CD14-positive monocyte (primary cell): ENCODE measurements around the gene ORC1. TPM values are rescaled to one million over a fixed set of nuclear protein-coding genes. Genes with fewer than 3 reads are reported as not detected.

ENCODE experiments used
- DNase-seq, 3 donors: peaks; one replicate each; pipeline ENCODE4 v3.0.0-alpha.2; 2011 to 2022
- H2AFZ ChIP-seq: 2 replicates; pipeline ENCODE4 v1.6.0; 2012; ENCODE audit warnings: mild to moderate bottlenecking, low read depth, low read length, inconsistent platforms; ENCODE audit not compliant: insufficient read depth, poor library complexity, severe bottlenecking
- H3K27ac ChIP-seq, 2 donors: 1 replicate in 1 of 2; 2 replicates in 1 of 2; pipeline ENCODE4 v1.5.1; 2012 to 2013; ENCODE audit warnings: low read length in 2 of 2, control low read depth in 1 of 2, inconsistent platforms in 1 of 2, low read depth in 1 of 2, mild to moderate bottlenecking in 1 of 2
- H3K27me3 ChIP-seq, 2 donors: one replicate each; pipeline versions ENCODE4 v1.6.0 to v1.6.1; 2011 to 2013; ENCODE audit warnings: low read length in 2 of 2; ENCODE audit not compliant: control insufficient read depth in 2 of 2, insufficient read depth in 2 of 2
- H3K36me3 ChIP-seq, 2 donors: replicated peaks in 1 of 2; 1 replicate in 1 of 2; 2 replicates in 1 of 2; pipeline versions ENCODE4 v1.5.1 to v1.6.1; 2012 to 2013; ENCODE audit warnings: low read length in 2 of 2, control low read depth in 1 of 2, inconsistent platforms in 1 of 2, mild to moderate bottlenecking in 1 of 2; ENCODE audit not compliant: insufficient read depth in 2 of 2, control insufficient read depth in 1 of 2
- H3K4me1 ChIP-seq, 2 donors: 1 replicate in 1 of 2; 2 replicates in 1 of 2; pipeline versions ENCODE4 v1.5.1 to v1.6.1; 2012 to 2013; ENCODE audit warnings: low read length in 2 of 2, control low read depth in 1 of 2, inconsistent platforms in 1 of 2, mild to moderate bottlenecking in 1 of 2, moderate library complexity in 1 of 2; ENCODE audit not compliant: insufficient read depth in 2 of 2, control insufficient read depth in 1 of 2
- H3K4me2 ChIP-seq: replicated peaks from 2 replicates; pipeline ENCODE3; 2012; ENCODE audit warnings: low read length, moderate library complexity, mild to moderate bottlenecking; ENCODE audit not compliant: poor library complexity, severe bottlenecking; ENCODE audit errors: extremely low read depth
- H3K4me3 ChIP-seq, 3 experiments: fragments of 200-600 bp in 1 of 3; sonication (generic) in 1 of 3; replicated peaks in 1 of 3; 1 replicate in 2 of 3; 2 replicates in 1 of 3; pipeline ENCODE4 v1.5.1; 2011 to 2013; ENCODE audit warnings: low read length in 3 of 3, mild to moderate bottlenecking in 3 of 3, control low read depth in 2 of 3, low read depth in 2 of 3, inconsistent platforms in 1 of 3, moderate library complexity in 1 of 3
- H3K79me2 ChIP-seq: 2 replicates; pipeline ENCODE4 v1.6.0; 2012; ENCODE audit warnings: mild to moderate bottlenecking, control low read depth, inconsistent platforms, low read length, moderate library complexity; ENCODE audit not compliant: insufficient read depth
- H3K9ac ChIP-seq: 2 replicates; pipeline ENCODE4 v1.6.0; 2017; ENCODE audit warnings: low read length, mild to moderate bottlenecking; ENCODE audit not compliant: insufficient read depth, poor library complexity, severe bottlenecking
- H3K9me3 ChIP-seq, 2 donors: replicated peaks in 1 of 2; 1 replicate in 1 of 2; 2 replicates in 1 of 2; pipeline versions ENCODE4 v1.5.1 to v1.6.1; 2012 to 2013; ENCODE audit warnings: low read length in 2 of 2, control low read depth in 1 of 2; ENCODE audit not compliant: control insufficient read depth in 1 of 2, insufficient read depth in 1 of 2
- H4K20me1 ChIP-seq: 2 replicates; pipeline ENCODE4 v1.6.0; 2012; ENCODE audit warnings: mild to moderate bottlenecking, low read length, control low read depth, moderate library complexity; ENCODE audit not compliant: insufficient read depth
- H3K27ac Mint-ChIP-seq, 7 donors: one replicate each; pipeline ENCODE4 v1.8.0; 2020; ENCODE audit warnings: mild to moderate bottlenecking in 7 of 7, mixed read lengths in 7 of 7, moderate library complexity in 6 of 7, inconsistent platforms in 2 of 7
- H3K27me3 Mint-ChIP-seq, 3 donors: one replicate each; pipeline ENCODE4 v1.8.0; 2021 to 2022; ENCODE audit warnings: low read depth in 3 of 3, mild to moderate bottlenecking in 3 of 3, mixed read lengths in 3 of 3, moderate library complexity in 3 of 3, inconsistent platforms in 1 of 3
- H3K36me3 Mint-ChIP-seq, 2 donors: one replicate each; pipeline ENCODE4 v1.8.0; 2020; ENCODE audit warnings: mixed read lengths in 2 of 2, inconsistent platforms in 1 of 2, mild to moderate bottlenecking in 1 of 2
- H3K4me1 Mint-ChIP-seq: one replicate; pipeline ENCODE4 v1.8.0; 2020; ENCODE audit warnings: mild to moderate bottlenecking, mixed read lengths
- H3K4me3 Mint-ChIP-seq, 2 donors: one replicate each; pipeline ENCODE4 v1.8.0; 2020; ENCODE audit warnings: mild to moderate bottlenecking in 2 of 2, mixed read lengths in 2 of 2, moderate library complexity in 1 of 2
- H3K9me3 Mint-ChIP-seq, 7 donors: one replicate each; pipeline ENCODE4 v1.8.0; 2020 to 2022; ENCODE audit warnings: mixed read lengths in 7 of 7, mild to moderate bottlenecking in 6 of 7, moderate library complexity in 6 of 7, inconsistent platforms in 2 of 7
- CTCF ChIP-seq: fragments of 200-600 bp; IDR thresholded peaks from one replicate; pipeline ENCODE4 v1.8.0; 2022; ENCODE audit warnings: antibody characterized with exemption, mild to moderate bottlenecking
- WGBS: methylation state at CpG from one replicate; pipeline ENCODE4 v1.1.5; 2013; ENCODE audit warnings: missing lambda C conversion rate; ENCODE audit not compliant: insufficient coverage; 5-methylcytosine and 5-hydroxymethylcytosine counted together
- intact Hi-C, 2 donors: fragments of 100-400 bp; cut with micrococcal nuclease; formaldehyde crosslinking; loops; one replicate each; pipeline versions ENCODE4 v1.15.0 to v1.15.1; 2023
- polyA plus RNA-seq, 3 donors: library from polyadenylated mRNA; depleted of rRNA in 1 of 3; unstranded in 2 of 3; stranded (reverse) in 1 of 3; fragments of 300-500 nt in 2 of 3; fragments of >200 nt in 1 of 3; fragmentation: Illumina TruSeq in 2 of 3; gene quantifications; 1 replicate in 2 of 3; 2 replicates in 1 of 3; pipeline ENCODE4 v1.2.3, GENCODE V29; 2012 to 2021

The ORC1 gene
- polyA plus RNA-seq, 3 donors: 0.12 to 0.27 TPM; not detected in 1

- no peak for TF ChIP-seq CTCF
- Mint-ChIP-seq H3K27ac (no peak overlapping the region), H3K36me3 (no peaks in the 10 kb centered on the region), H3K4me1 (no peaks in the 10 kb centered on the region), H3K9me3 (no peaks in the 10 kb centered on the region), H3K4me3 (no peak overlapping the region), H3K27me3 (peaks cover 0 to 1% (median 0%) of the 10 kb centered on the region in 3 donors)
- Histone ChIP-seq H3K4me2 (no peak overlapping the region), H4K20me1 (no peaks in the 10 kb centered on the region), H3K9me3 (no peaks in the 10 kb centered on the region), H3K4me3 (no peak overlapping the region), H3K36me3 (no peaks in the 10 kb centered on the region), H3K27me3 (no peaks in the 10 kb centered on the region), H3K27ac (no peak overlapping the region), H2AFZ (no peak overlapping the region), H3K4me1 (no peaks in the 10 kb centered on the region), H3K79me2 (no peaks in the 10 kb centered on the region), H3K9ac (no peak overlapping the region)
- intact Hi-C loops: no loop called here
- no peak for DNase-seq
- WGBS: 81% methylated on average over 2 of the region's 3 CpGs
Observed at GRCh38 chr1:52334906-52335528, 69.2 kb downstream of the ORC1 start.

DNA sequence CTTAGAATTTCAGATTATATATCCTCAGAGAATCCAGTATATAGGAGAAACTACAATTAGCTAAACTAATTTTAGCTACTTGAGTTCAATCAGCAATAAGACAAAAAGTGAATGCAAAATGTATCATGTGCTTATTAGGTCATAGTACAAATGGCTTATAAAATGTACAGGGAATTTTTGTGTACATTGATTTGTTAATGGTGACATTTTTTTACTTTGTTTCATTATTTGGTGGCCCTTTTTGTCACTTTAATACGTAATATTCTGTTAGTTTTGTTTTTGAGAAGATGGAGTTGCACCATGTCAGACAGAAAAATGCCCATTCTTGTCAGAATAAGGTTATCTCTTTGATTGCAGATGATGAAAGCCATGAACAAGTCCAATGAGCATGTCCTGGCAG, 71.8 kb downstream of the ORC1 start:
- no peak overlapping the region for H3K9ac ChIP-seq
- no peaks in the 10 kb centered on the region for H3K27me3 ChIP-seq
- H3K27ac ChIP-seq: no peak overlapping the region
- intact Hi-C loops: no loop called here
- no peaks in the 10 kb centered on the region for H3K36me3 ChIP-seq
- H3K4me3 ChIP-seq: no peak overlapping the region
- Mint-ChIP-seq H3K4me1 (no peaks in the 10 kb centered on the region), H3K36me3 (no peaks in the 10 kb centered on the region), H3K27me3 (peaks cover 0 to 3% (median 0%) of the 10 kb centered on the region in 3 donors), H3K27ac (no peak overlapping the region), H3K9me3 (no peaks in the 10 kb centered on the region), H3K4me3 (no peak overlapping the region)
- no peaks in the 10 kb centered on the region for H3K9me3 ChIP-seq
- H3K4me1 ChIP-seq: no peaks in the 10 kb centered on the region
- H3K79me2 ChIP-seq: no peaks in the 10 kb centered on the region
- TF ChIP-seq CTCF: no peak
- no peak for DNase-seq
- H2AFZ ChIP-seq: no peak overlapping the region
- no CpG with 5 or more reads among the region's 1 CpG for WGBS
- H4K20me1 ChIP-seq: no peaks in the 10 kb centered on the region
- H3K4me2 ChIP-seq: no peak overlapping the region
